ENCODE results near the gene TAF12. TPM values are rescaled to one million over a fixed set of nuclear protein-coding genes. Genes with fewer than 3 reads are reported as not detected.
"Not testable (repeated sequence)": the region's sequence is repeated elsewhere in the genome, so short reads cannot be mapped to it uniquely, and the experiment has no call there.

The TAF12 gene
- total RNA-seq, 4 donors from 2014 or later: 15.4 to 25.4 (median 18.4) TPM

DNA sequence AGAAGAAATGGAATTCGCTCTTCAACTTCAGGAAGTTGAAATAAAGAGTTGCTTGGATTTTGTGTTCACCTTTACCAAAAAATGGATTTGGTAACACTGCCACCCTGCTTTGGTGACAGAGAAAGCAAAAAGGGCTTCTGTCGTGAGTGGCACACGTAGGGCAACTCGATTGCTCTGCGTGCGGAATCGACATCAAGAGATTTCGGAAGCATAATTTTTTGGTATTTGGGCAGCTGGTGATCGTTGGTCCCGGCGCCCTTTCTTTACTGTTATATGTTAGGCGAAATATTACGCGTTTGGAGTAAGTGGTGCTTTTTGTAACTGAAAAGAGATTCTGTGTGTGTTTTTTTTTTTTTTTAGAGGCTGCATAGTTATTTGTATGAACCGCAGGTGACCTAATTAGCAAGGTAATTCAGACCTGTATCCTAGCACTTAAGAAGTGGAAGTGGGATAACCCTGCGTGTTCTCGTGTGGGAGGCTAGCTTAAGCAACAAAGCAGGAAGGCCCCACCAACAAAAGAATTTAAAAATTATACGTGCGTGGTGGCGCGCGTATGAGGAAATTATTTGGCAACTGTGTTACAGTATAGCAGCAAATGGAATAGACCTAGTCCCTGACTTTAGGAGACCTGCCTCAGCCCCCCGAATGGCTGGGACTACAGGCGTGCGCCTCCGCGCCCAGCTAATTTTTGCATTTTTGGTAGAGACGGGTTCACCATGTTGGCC lies 5.8 kb upstream of the TAF12 start, which contains the start of gene RNU11:
TSS of gene RNU11 (plus strand) at position 127 of the 725 bp plus-strand sequence.
- DNase-seq: peak; percentile 87 to 92
- H3K4me3 ChIP-seq (replicated peaks in 1 of 3): peak within 1 kb of the TSS in 2 of 3 donors; percentile 7 to 33
- no peaks in the 10 kb centered on the region for H3K27me3 ChIP-seq
- H3K27ac ChIP-seq: peak within 1 kb of the TSS; percentile 80 to 89 (median 86)
- H3K9me3 ChIP-seq: no peaks in the 10 kb centered on the region
- H3K4me1 ChIP-seq: peaks cover 5 to 24% of the 10 kb centered on the region in 2 donors
- intact Hi-C loops (cut with DNase I): loop anchor here (10.0 kb wide), 1 partner anchor 226 kb away; no protein-coding TSS in a partner anchor
- 2 to 4% methylated on average over 28 of the region's 28 CpGs for WGBS, 2 donors
- H3K36me3 ChIP-seq: no peaks in the 10 kb centered on the region
- TF ChIP-seq, protein P1, sequence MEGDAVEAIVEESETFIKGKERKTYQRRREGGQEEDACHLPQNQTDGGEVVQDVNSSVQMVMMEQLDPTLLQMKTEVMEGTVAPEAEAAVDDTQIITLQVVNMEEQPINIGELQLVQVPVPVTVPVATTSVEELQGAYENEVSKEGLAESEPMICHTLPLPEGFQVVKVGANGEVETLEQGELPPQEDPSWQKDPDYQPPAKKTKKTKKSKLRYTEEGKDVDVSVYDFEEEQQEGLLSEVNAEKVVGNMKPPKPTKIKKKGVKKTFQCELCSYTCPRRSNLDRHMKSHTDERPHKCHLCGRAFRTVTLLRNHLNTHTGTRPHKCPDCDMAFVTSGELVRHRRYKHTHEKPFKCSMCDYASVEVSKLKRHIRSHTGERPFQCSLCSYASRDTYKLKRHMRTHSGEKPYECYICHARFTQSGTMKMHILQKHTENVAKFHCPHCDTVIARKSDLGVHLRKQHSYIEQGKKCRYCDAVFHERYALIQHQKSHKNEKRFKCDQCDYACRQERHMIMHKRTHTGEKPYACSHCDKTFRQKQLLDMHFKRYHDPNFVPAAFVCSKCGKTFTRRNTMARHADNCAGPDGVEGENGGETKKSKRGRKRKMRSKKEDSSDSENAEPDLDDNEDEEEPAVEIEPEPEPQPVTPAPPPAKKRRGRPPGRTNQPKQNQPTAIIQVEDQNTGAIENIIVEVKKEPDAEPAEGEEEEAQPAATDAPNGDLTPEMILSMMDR (IDR thresholded peaks at IDR 0.05): no peak
- TF ChIP-seq POLR2A (IDR thresholded peaks at IDR 0.05): peak; percentile 99

- H3K36me3 ChIP-seq: no peaks in the 10 kb centered on the region
- H3K27me3 ChIP-seq: no peaks in the 10 kb centered on the region
- 5% methylated on average over 18 of the region's 18 CpGs for WGBS, 2 donors
- intact Hi-C loops (cut with DNase I): loop anchor here (10.0 kb wide), 1 partner anchor 227 kb away; no protein-coding TSS in a partner anchor
- H3K4me1 ChIP-seq: peaks cover 5 to 24% of the 10 kb centered on the region in 2 donors
- H3K9me3 ChIP-seq: no peaks in the 10 kb centered on the region
- peak overlapping the region in 1 of 3 donors; percentile 33 for H3K4me3 ChIP-seq (replicated peaks in 1 of 3)
- DNase-seq: peak; percentile 89 to 93
- TF ChIP-seq, protein P1 (IDR thresholded peaks at IDR 0.05): no peak
- TF ChIP-seq POLR2A (IDR thresholded peaks at IDR 0.05): no peak
- H3K27ac ChIP-seq: peak overlapping the region; percentile 80 to 89 (median 86)
Measured at GRCh38 chr1:28648008-28648473, 5.2 kb upstream of the TAF12 start.

DNA sequence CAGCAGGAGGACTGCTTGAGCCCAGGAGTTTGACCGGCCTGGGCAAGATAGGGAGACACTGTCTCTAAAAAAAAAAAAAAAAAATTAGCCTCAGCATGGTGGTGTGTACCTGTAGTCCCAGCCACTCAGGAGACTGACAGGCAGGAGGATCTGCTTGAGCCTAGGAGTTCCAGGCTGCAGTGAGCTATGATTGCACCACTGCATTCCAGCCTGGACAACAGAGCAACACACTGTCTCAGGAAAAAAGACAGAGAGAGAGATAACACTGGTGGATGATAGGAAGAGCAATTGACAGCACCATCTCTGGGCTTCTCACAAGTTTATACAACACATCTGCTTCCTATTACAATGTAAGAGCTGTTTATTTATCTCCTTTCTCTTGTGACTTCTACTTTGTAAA lies 3.2 kb upstream of the TAF12 start:
- no peak overlapping the region for H3K4me3 ChIP-seq (replicated peaks in 1 of 3)
- DNase-seq: no peak
- no peak for TF ChIP-seq POLR2A (IDR thresholded peaks at IDR 0.05)
- TF ChIP-seq, protein P1 (IDR thresholded peaks at IDR 0.05): no peak
- no peaks in the 10 kb centered on the region for H3K27me3 ChIP-seq
- no peaks in the 10 kb centered on the region for H3K36me3 ChIP-seq
- 95 to 100% methylated on average over 1 of the region's 1 CpG for WGBS, 2 donors
- intact Hi-C loops (cut with DNase I): loop anchor here (10.0 kb wide), 1 partner anchor 229 kb away; no protein-coding TSS in a partner anchor
- H3K9me3 ChIP-seq: no peaks in the 10 kb centered on the region
- no peak overlapping the region for H3K27ac ChIP-seq
- H3K4me1 ChIP-seq: peaks cover 14 to 33% of the 10 kb centered on the region in 2 donors

DNA sequence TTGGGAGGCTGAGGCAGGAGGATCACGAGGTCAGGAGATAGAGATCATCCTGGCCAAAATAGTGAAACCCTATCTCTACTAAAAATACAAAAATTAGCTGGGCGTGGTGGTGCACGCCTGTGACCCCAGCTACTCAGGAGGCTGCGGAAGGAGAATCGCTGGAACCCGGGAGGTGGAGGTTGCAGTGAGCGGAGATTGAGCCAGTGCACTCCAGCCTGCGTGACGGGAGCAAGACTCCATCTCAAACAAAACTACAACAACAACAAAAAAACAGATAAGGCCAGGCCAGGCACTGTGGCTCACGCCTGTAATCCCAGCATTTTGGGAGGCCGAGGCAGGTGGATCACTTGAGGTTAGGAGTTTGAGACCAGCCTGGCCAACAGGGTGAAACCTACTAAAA lies 2.5 kb upstream of the TAF12 start:
- H3K27me3 ChIP-seq; DNase-seq; H3K27ac ChIP-seq; H3K4me3 ChIP-seq (replicated peaks in 1 of 3); H3K9me3 ChIP-seq; H3K36me3 ChIP-seq: not testable (repeated sequence)
- peaks cover 15 to 34% of the 10 kb centered on the region in 2 donors for H3K4me1 ChIP-seq
- intact Hi-C loops (cut with DNase I): loop anchor here (10.0 kb wide), 1 partner anchor 229 kb away; no protein-coding TSS in a partner anchor
- 98% methylated on average over 11 of the region's 11 CpGs for WGBS, 2 donors

GRCh38 chr1:28644494-28644893 lies 1.6 kb upstream of the TAF12 start:
- no peaks in the 10 kb centered on the region for H3K9me3 ChIP-seq
- intact Hi-C loops (cut with DNase I): loop anchor here (5.0 to 10.0 kb wide), 2 partner anchors 93 to 230 kb away; partner anchors contain the start of gene YTHDF2
- peak overlapping the region in 2 of 3 donors; percentile 77 to 84 for H3K27ac ChIP-seq
- H3K27me3 ChIP-seq: no peaks in the 10 kb centered on the region
- 62 to 92% methylated on average over 3 of the region's 3 CpGs for whole genome bisulfite sequencing, 2 donors
- H3K36me3 ChIP-seq: no peaks in the 10 kb centered on the region
- no peak overlapping the region for H3K4me3 ChIP-seq (replicated peaks in 1 of 3)
- TF ChIP-seq POLR2A (IDR thresholded peaks at IDR 0.05): no peak
- TF ChIP-seq, protein P1 (IDR thresholded peaks at IDR 0.05): no peak
- no peak for DNase-seq
- peaks cover 15 to 34% of the 10 kb centered on the region in 2 donors for H3K4me1 ChIP-seq
